ENCODE results near the gene SMG6. TPM values are rescaled to one million over a fixed set of nuclear protein-coding genes. Genes with fewer than 3 reads are reported as not detected.
A peak's percentile ranks its signal among the peaks of the same experiment; 100 is the strongest.

The SMG6 gene
- total RNA-seq, 3 donors from 2014 or later, result 24.9 to 29.3 (median 29.0) TPM

DNA sequence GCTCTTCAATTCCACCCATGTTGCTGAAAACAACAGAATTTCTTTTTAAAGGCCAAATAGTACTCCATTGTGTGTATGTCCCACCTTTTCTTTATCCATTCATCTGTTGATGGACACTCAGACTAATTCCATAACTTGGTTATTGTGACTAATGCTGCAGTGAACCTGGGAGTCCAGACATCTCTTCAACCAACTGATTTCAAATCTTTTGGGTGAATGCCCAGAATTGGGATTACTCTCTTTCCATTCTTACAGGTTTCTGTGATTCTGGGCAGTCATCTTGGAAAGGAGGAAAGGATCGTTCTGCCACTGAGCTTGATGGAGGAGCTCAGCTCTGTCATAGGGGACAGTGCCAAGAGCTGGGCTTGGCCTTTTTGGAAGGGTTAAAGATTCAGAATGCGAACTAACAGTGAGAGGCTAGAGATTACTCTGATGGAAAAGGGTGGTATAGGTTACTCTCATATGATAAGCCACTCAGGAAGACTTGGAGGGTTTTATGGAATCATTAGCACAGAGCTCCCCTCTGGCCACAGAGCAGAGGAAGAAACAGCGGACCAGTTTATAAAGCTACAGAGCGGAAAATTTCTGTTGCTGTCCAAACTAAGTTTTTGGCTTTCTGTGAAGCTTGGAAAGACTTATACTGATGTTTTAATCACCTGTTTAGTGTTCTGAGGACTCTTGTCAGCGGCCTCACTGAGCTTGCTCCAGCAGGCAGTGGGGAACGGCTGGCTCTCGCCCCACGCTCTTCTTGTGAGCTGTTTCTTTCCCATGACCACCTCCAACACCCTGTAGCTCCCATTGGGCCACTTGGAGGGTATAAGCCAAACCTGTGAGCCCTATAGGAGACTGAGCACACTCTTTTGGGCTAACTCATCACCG, 200.4 kb downstream of the SMG6 start:
- peaks cover 0 to 4% of the 10 kb centered on the region in 2 donors for H3K4me1 ChIP-seq
- TF ChIP-seq, protein P1, sequence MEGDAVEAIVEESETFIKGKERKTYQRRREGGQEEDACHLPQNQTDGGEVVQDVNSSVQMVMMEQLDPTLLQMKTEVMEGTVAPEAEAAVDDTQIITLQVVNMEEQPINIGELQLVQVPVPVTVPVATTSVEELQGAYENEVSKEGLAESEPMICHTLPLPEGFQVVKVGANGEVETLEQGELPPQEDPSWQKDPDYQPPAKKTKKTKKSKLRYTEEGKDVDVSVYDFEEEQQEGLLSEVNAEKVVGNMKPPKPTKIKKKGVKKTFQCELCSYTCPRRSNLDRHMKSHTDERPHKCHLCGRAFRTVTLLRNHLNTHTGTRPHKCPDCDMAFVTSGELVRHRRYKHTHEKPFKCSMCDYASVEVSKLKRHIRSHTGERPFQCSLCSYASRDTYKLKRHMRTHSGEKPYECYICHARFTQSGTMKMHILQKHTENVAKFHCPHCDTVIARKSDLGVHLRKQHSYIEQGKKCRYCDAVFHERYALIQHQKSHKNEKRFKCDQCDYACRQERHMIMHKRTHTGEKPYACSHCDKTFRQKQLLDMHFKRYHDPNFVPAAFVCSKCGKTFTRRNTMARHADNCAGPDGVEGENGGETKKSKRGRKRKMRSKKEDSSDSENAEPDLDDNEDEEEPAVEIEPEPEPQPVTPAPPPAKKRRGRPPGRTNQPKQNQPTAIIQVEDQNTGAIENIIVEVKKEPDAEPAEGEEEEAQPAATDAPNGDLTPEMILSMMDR (IDR thresholded peaks at IDR 0.05), result no peak
- no peak for TF ChIP-seq POLR2A (IDR thresholded peaks at IDR 0.05)
- no peak for TF ChIP-seq POLR2AphosphoS5 (IDR thresholded peaks at IDR 0.05)
- no peaks in the 10 kb centered on the region for H3K9me3 ChIP-seq
- intact Hi-C loops (cut with DNase I; ENCODE audit: low total_unique reads), result loop anchor here (5.0 kb wide), 1 partner anchor 1724 kb away; no protein-coding TSS in a partner anchor
- DNase-seq (ENCODE audit: low spot score in 2 of 2), result no peak
- no peak overlapping the region for H3K27ac ChIP-seq
- no peaks in the 10 kb centered on the region for H3K36me3 ChIP-seq
- no peak overlapping the region for H3K4me3 ChIP-seq
- no peaks in the 10 kb centered on the region for H3K27me3 ChIP-seq

DNA sequence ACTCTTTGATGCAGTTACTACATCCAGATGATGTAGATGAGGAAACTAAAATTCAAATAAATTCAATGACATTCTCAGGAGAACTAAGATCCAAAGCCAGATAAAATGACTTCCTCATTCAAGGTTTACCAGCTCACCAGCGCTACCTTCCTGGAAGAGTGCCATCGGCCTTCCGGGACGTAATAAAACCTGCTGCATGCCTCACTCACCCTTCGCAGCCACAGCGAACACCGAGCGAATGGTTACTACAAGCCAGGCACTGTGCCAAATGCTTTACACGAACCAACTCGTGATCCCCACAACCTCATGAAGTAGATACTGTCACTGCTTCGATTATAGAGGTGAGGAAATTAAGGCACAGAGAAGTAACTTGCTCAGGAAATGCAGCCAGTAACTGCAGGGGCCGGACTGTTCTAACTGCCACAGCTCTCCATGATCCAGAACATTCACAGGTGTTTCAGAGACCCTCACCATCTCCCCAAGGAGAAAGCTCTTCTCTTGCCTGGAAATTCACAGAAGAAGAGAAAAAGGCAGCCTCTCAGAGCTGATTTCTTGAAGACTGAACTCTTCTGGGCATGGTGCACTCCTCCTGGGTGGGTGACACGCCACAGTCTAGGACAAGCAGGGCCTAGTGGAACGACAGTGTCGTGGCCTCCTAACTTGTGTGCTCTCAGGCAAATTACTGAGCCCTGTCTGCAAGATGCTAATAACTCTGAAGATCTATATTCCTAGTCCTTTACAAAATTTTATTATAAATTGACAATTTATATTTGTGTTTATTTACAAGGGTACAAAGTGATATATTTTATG, 201.9 kb downstream of the SMG6 start:
- DNase-seq (ENCODE audit: low spot score in 2 of 2), result peak; percentile 81 to 87

DNA sequence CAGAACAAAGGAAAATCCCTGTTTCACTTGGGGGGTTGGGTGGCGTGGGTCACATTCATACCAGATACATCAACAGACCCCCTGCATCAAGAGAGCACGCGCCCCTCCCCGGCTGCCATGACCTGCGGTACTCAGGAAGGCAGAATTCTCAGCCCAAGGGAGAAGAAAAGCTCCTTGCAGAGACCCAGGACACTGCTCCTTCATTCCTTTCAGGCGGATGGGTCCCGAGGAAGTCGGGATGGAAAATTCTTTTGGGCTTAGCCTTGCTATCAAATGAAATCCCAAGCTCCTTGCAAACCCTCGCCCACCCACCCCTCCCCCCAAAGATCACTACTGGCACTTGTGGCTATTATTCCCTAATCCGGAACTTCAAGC, 208.1 kb downstream of the SMG6 start:
- TF ChIP-seq, protein P1 (IDR thresholded peaks at IDR 0.05), result no peak
- TF ChIP-seq POLR2AphosphoS5 (IDR thresholded peaks at IDR 0.05) (no peak), POLR2A (IDR thresholded peaks at IDR 0.05) (no peak)
- DNase-seq (ENCODE audit: low spot score in 2 of 2), result no peak
- intact Hi-C loops (cut with DNase I; ENCODE audit: low total_unique reads), result no loop called here

More for the DNA sequence above, 201.9 kb downstream of the SMG6 start:
- Histone ChIP-seq H3K36me3 (no peaks in the 10 kb centered on the region), H3K9me3 (no peaks in the 10 kb centered on the region), H3K4me3 (no peak overlapping the region), H3K27ac (peak overlapping the region; percentile 50 to 60), H3K27me3 (no peaks in the 10 kb centered on the region), H3K4me1 (peaks cover 0 to 4% of the 10 kb centered on the region in 2 donors)
- intact Hi-C loops (cut with DNase I; ENCODE audit: low total_unique reads), result loop anchor here (5.0 kb wide), 1 partner anchor 1726 kb away; no protein-coding TSS in a partner anchor
- no peak for TF ChIP-seq POLR2A (IDR thresholded peaks at IDR 0.05)
- TF ChIP-seq, protein P1 (IDR thresholded peaks at IDR 0.05), result no peak
- TF ChIP-seq POLR2AphosphoS5 (IDR thresholded peaks at IDR 0.05), result peak in 1 of 3 donors; percentile 27

DNA sequence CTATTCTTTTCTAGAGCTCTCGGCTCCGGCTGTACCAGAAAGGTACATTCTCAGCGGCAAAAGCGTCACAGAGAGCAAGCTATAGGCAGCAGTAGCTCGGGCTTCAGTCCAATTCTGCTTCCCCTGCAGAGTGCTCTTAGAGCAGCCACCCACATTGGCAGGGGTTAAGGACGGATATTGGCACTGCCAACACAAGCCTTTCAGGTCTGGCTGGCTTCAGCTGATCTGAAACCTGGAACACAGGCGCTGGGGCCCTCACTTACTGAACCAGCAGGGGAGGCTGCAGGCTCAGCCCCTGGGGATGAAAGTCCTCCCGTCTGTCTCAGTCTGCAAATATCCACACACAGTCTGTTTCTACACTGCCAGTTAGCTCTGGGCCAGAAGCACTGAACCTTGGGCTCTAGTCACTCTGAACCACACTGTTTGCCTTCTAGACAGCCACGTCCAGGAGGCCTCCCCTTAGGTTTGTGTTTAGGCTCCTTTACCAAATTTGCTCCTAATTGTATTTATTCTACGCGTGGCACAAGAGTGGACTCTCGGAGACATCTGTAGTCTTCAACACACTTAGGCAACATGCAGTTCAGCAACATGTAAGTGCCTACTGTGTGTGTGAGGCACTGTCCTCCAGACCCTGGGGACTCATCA, 208.6 kb downstream of the SMG6 start:
- no peak for TF ChIP-seq POLR2A (IDR thresholded peaks at IDR 0.05)
- TF ChIP-seq, protein P1 (IDR thresholded peaks at IDR 0.05), result peak; percentile 8 to 83 (median 73)
- TF ChIP-seq POLR2AphosphoS5 (IDR thresholded peaks at IDR 0.05), result peak in 1 of 3 donors; percentile 15
- intact Hi-C loops (cut with DNase I; ENCODE audit: low total_unique reads), result no loop called here
- Histone ChIP-seq H3K36me3 (no peaks in the 10 kb centered on the region), H3K9me3 (no peaks in the 10 kb centered on the region), H3K27me3 (no peaks in the 10 kb centered on the region), H3K27ac (peak overlapping the region; percentile 52 to 64), H3K4me1 (peaks cover 0 to 14% of the 10 kb centered on the region in 2 donors), H3K4me3 (no peak overlapping the region)
- DNase-seq (ENCODE audit: low spot score in 2 of 2), result peak; percentile 67 to 83

More for the DNA sequence above, 208.1 kb downstream of the SMG6 start:
- Histone ChIP-seq H3K27ac (peak overlapping the region; percentile 52 to 64), H3K9me3 (no peaks in the 10 kb centered on the region), H3K36me3 (no peaks in the 10 kb centered on the region), H3K4me1 (peaks cover 0 to 14% of the 10 kb centered on the region in 2 donors), H3K4me3 (no peak overlapping the region), H3K27me3 (no peaks in the 10 kb centered on the region)
